Smooth muscle cell (in vitro differentiated cells): ENCODE measurements around the gene CADM2. TPM values are rescaled to one million over a fixed set of nuclear protein-coding genes. Genes with fewer than 3 reads are reported as not detected.

Experiments
- DNase-seq: peaks from one replicate; lab custom pipeline; 2025; ENCODE audit not compliant: unreplicated experiment; lab: John Stamatoyannopoulos, UW
- H2AFZ ChIP-seq: fragments of 200-600 bp; sonication (generic); 2 replicates; pipeline ENCODE4 v1.6.0; 2016; ENCODE audit warnings: antibody characterized with exemption, low read depth, mild to moderate bottlenecking
- H3F3A ChIP-seq: fragments of 200-600 bp; sonication (generic); 2 replicates; pipeline ENCODE4 v1.6.0; 2017; ENCODE audit warnings: antibody characterized with exemption, low read depth
- H3K27ac ChIP-seq: fragments of 200-600 bp; sonication (generic); 2 replicates; pipeline ENCODE4 v1.5.1; 2016; ENCODE audit warnings: low read depth, mild to moderate bottlenecking
- H3K27me3 ChIP-seq: fragments of 200-600 bp; sonication (generic); 2 replicates; pipeline ENCODE4 v1.6.1; 2016; ENCODE audit warnings: low read depth, mild to moderate bottlenecking
- H3K36me3 ChIP-seq: fragments of 200-600 bp; sonication (generic); 2 replicates; pipeline ENCODE4 v1.5.1; 2016; ENCODE audit warnings: low read depth
- H3K4me1 ChIP-seq: fragments of 200-600 bp; sonication (generic); 2 replicates; pipeline ENCODE4 v1.5.1; 2016; ENCODE audit warnings: low read depth
- H3K4me2 ChIP-seq: fragments of 200-600 bp; sonication (generic); 2 replicates; pipeline ENCODE4 v1.6.0; 2016; ENCODE audit warnings: mild to moderate bottlenecking
- H3K4me3 ChIP-seq: fragments of 200-600 bp; sonication (generic); 2 replicates; pipeline ENCODE4 v1.5.1; 2016; ENCODE audit warnings: mild to moderate bottlenecking
- H3K79me2 ChIP-seq: fragments of 200-600 bp; sonication (generic); 2 replicates; pipeline ENCODE4 v1.6.0; 2016; ENCODE audit warnings: low read depth, mild to moderate bottlenecking
- H3K9ac ChIP-seq: fragments of 200-600 bp; sonication (generic); 2 replicates; pipeline ENCODE4 v1.6.0; 2016; ENCODE audit warnings: low read depth
- H3K9me3 ChIP-seq: fragments of 200-600 bp; sonication (generic); replicated peaks from 2 replicates; pipeline ENCODE4 v1.5.1; 2016; ENCODE audit warnings: low read depth
- H4K20me1 ChIP-seq: fragments of 200-600 bp; sonication (generic); 2 replicates; pipeline ENCODE4 v1.6.0; 2016; ENCODE audit warnings: low read depth
- CTCF ChIP-seq: fragments of 200-600 bp; sonication (generic); IDR thresholded peaks from 2 replicates; pipeline ENCODE4 v1.5.1; 2017; ENCODE audit warnings: borderline replicate concordance, mild to moderate bottlenecking, antibody characterized with exemption; ENCODE audit not compliant: insufficient read depth, poor library complexity, severe bottlenecking
- WGBS: methylation state at CpG from one replicate; pipeline ENCODE4 v1.1.7; 2016; ENCODE audit warnings: low lambda C conversion rate; 5-methylcytosine and 5-hydroxymethylcytosine counted together
- polyA plus RNA-seq: library from polyadenylated mRNA; unstranded; fragments of >200 nt; fragmentation: Nextera tagmentation; extraction: Ambion mirVana; gene quantifications from 2 replicates; pipeline ENCODE4 v1.2.1, GENCODE V29; 2016
- total RNA-seq: library from RNA; depleted of rRNA; stranded (reverse); fragments of >200 nt; gene quantifications from 2 replicates; pipeline ENCODE4 v1.2.3, GENCODE V29; 2014

CADM2 gene
- total and polyA plus RNA-seq, 2 experiments from 2014 or later, result 0.13 TPM; not detected in 1

DNA sequence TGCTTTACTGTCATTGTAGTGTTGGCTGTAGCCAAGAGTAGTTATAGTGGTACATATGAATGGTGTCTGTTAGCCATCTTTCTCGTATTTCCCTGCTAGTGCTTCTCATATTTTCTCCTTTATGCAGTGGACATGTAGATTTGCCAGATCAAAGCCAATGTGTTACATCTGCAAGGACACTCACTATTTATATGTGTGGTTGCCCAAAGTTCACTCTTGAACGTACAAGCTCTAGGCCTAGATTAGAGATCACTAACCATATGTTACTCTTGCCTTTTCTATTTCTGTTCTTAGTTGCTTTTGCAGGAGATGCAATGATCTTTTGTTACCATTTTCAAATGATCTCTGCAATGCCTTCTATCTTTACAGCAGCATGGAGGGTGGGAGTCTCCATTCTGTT is 78.4 kb downstream of the CADM2 start:
- Histone ChIP-seq H2AFZ (no peak overlapping the region), H3K36me3 (no peaks in the 10 kb centered on the region), H3K9ac (no peak overlapping the region), H3K27ac (no peak overlapping the region), H3K9me3 (no peaks in the 10 kb centered on the region), H4K20me1 (no peaks in the 10 kb centered on the region), H3K4me1 (peaks cover 4% of the 10 kb centered on the region), H3K4me2 (no peak overlapping the region), H3F3A (no peaks in the 10 kb centered on the region), H3K4me3 (no peak overlapping the region), H3K27me3 (no peaks in the 10 kb centered on the region), H3K79me2 (no peaks in the 10 kb centered on the region)
- TF ChIP-seq CTCF, result no peak
- WGBS, result 96% methylated on average over 2 of the region's 2 CpGs
- DNase-seq, result no peak

DNA sequence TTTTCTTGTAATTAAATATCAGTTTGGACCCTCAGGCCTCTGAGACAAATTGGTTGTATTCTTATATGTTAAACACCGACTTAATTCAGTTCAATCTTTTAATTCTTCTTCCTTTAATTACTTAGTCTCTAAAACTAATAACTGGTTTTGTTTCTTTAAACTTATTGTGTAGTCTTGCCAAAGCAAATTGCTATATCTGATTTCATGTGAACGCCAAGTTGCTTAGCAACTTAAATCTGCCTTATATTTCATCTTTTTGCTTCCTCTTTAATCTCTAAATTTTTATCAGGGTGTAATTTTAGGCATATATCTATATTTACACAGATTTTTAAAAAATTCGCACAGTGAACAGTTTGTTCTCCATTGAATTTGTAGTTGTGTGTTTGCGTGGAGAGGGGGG is 82.2 kb downstream of the CADM2 start:
- no peak overlapping the region for H3K27ac ChIP-seq
- H3K79me2 ChIP-seq, result no peaks in the 10 kb centered on the region
- TF ChIP-seq CTCF, result no peak
- no peak overlapping the region for H3K9ac ChIP-seq
- no peak overlapping the region for H3K4me2 ChIP-seq
- no peaks in the 10 kb centered on the region for H3K36me3 ChIP-seq
- peaks cover 4% of the 10 kb centered on the region for H3K4me1 ChIP-seq
- no peak overlapping the region for H2AFZ ChIP-seq
- WGBS, result 87% methylated on average over 4 of the region's 4 CpGs
- no peak overlapping the region for H3K4me3 ChIP-seq
- H3F3A ChIP-seq, result no peaks in the 10 kb centered on the region
- H3K27me3 ChIP-seq, result no peaks in the 10 kb centered on the region
- H3K9me3 ChIP-seq, result no peaks in the 10 kb centered on the region
- H4K20me1 ChIP-seq, result no peaks in the 10 kb centered on the region
- no peak for DNase-seq

DNA sequence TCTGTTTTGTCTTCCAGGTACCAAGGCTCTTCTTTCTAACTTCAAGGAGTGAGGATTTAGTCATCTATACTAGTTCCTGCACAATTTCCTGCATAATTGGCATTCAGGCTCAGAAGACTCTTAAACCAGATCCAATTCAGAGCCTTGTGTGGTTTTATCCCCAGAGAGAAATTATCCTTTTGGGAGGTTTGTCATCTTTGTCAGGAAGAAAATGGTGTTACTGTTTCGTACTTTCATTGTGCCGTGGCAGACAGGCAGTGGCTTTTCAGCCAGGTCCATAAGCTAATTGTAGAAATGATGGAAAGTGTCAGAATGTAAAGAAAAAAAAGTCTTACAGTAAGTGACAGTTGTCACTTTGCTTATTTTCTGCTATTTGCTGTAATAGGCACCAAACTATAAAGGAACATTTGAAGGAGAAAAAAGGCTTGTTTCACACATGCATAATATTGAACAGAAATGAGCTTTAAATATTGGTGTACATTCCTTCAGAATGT is 82.8 kb downstream of the CADM2 start:
- Histone ChIP-seq H3F3A (no peaks in the 10 kb centered on the region), H2AFZ (no peak overlapping the region), H3K27me3 (no peaks in the 10 kb centered on the region), H3K4me3 (no peak overlapping the region), H3K9me3 (no peaks in the 10 kb centered on the region), H3K36me3 (no peaks in the 10 kb centered on the region), H3K9ac (no peak overlapping the region), H4K20me1 (no peaks in the 10 kb centered on the region), H3K4me1 (peaks cover 4% of the 10 kb centered on the region), H3K79me2 (no peaks in the 10 kb centered on the region), H3K27ac (no peak overlapping the region), H3K4me2 (no peak overlapping the region)
- no peak for DNase-seq
- 92% methylated on average over 2 of the region's 2 CpGs for WGBS
- no peak for TF ChIP-seq CTCF

DNA sequence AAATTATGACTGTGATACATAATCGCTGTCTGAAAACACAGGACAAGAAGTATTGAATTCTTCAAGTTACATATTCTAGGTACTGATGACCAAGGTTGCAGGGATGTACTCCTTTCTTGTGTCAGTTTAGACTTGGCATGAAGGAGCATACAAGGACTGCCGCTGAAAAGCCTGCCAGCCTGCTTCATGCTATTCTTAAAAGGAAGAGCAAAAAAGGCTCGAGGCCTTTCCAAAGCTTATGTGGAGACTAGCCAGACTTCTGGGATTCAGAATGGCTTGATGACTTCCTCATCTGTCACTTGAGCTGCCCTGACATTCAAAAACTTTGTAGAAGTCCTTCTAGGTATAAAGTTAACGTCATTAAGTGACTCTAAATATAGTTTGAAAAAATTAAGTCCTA is 92.0 kb downstream of the CADM2 start:
- H3F3A ChIP-seq, result no peaks in the 10 kb centered on the region
- H2AFZ ChIP-seq, result no peak overlapping the region
- no peaks in the 10 kb centered on the region for H3K9me3 ChIP-seq
- H4K20me1 ChIP-seq, result no peaks in the 10 kb centered on the region
- no peaks in the 10 kb centered on the region for H3K4me1 ChIP-seq
- no peak overlapping the region for H3K4me2 ChIP-seq
- no peaks in the 10 kb centered on the region for H3K27me3 ChIP-seq
- WGBS, result 84% methylated on average over 4 of the region's 4 CpGs
- no peak for DNase-seq
- no peak overlapping the region for H3K27ac ChIP-seq
- no peak for TF ChIP-seq CTCF
- H3K4me3 ChIP-seq, result no peak overlapping the region
- H3K79me2 ChIP-seq, result no peaks in the 10 kb centered on the region
- no peak overlapping the region for H3K9ac ChIP-seq
- no peaks in the 10 kb centered on the region for H3K36me3 ChIP-seq
